Stimulated activated CD4-positive, alpha-beta T cell treated with anti-CD3 and anti-CD28 coated beads, TNF-alpha, amount 100 ng/mL, for 24 hours (primary cell): ENCODE results near the gene HS3ST2.
A peak's percentile ranks its signal among the peaks of the same experiment; 100 is the strongest.
"Not testable (repeated sequence)": the region's sequence is repeated elsewhere in the genome, so short reads cannot be mapped to it uniquely, and the experiment has no call there.

Experiments used
- DNase-seq, 3 experiments: peaks; one replicate each; pipeline ENCODE4 v3.0.0-alpha.2; 2020; ENCODE audit warnings: low read depth in 3 of 3

The HS3ST2 gene

GRCh38 chr16:22813223-22813947 is 577 bp upstream of the HS3ST2 start:
- DNase-seq, result peak in 2 of 3 experiments; percentile 2 to 33

GRCh38 chr16:22814711-22815105 is 746 bp downstream of the HS3ST2 start:
- no peak for DNase-seq

- no peak for DNase-seq
Observed at GRCh38 chr16:22815863-22816262, 1.9 kb downstream of the HS3ST2 start.

- DNase-seq, result no peak
Observed at GRCh38 chr16:22816475-22816874, 2.5 kb downstream of the HS3ST2 start.

GRCh38 chr16:22818736-22819135 is 4.8 kb downstream of the HS3ST2 start:
- DNase-seq, result not testable (repeated sequence)

- DNase-seq, result no peak
Observed at GRCh38 chr16:22838681-22839080, 24.7 kb downstream of the HS3ST2 start.

- not testable (repeated sequence) for DNase-seq
Observed at GRCh38 chr16:22842031-22842430, 28.1 kb downstream of the HS3ST2 start.

- DNase-seq, result no peak
Observed at GRCh38 chr16:22843122-22843521, 29.2 kb downstream of the HS3ST2 start.

GRCh38 chr16:22843856-22844255 is 29.9 kb downstream of the HS3ST2 start:
- DNase-seq, result no peak

- DNase-seq, result no peak
Observed at GRCh38 chr16:22844416-22844815, 30.5 kb downstream of the HS3ST2 start.

GRCh38 chr16:22847100-22847499 is 33.1 kb downstream of the HS3ST2 start:
- no peak for DNase-seq

- DNase-seq, result no peak
Observed at GRCh38 chr16:22847690-22848089, 33.7 kb downstream of the HS3ST2 start.

- no peak for DNase-seq
Observed at GRCh38 chr16:22848451-22848850, 34.5 kb downstream of the HS3ST2 start.

- no peak for DNase-seq
Observed at GRCh38 chr16:22849517-22849916, 35.6 kb downstream of the HS3ST2 start.

- no peak for DNase-seq
Observed at GRCh38 chr16:22855231-22855630, 41.3 kb downstream of the HS3ST2 start.

GRCh38 chr16:22857296-22858025 is 43.5 kb downstream of the HS3ST2 start:
- DNase-seq, result no peak

- no peak for DNase-seq
Observed at GRCh38 chr16:22859925-22860324, 46.0 kb downstream of the HS3ST2 start.

GRCh38 chr16:22861580-22861979 is 47.6 kb downstream of the HS3ST2 start:
- DNase-seq, result no peak

- DNase-seq, result no peak
Observed at GRCh38 chr16:22862046-22862445, 48.1 kb downstream of the HS3ST2 start.

- no peak for DNase-seq
Observed at GRCh38 chr16:22864375-22864774, 50.4 kb downstream of the HS3ST2 start.

GRCh38 chr16:22868593-22869224 is 54.7 kb downstream of the HS3ST2 start:
- DNase-seq, result no peak

GRCh38 chr16:22871861-22872260 is 57.9 kb downstream of the HS3ST2 start:
- no peak for DNase-seq

- no peak for DNase-seq
Observed at GRCh38 chr16:22874394-22874793, 60.4 kb downstream of the HS3ST2 start.
